ENCODE data around the gene INPP5J. TPM values are rescaled to one million over a fixed set of nuclear protein-coding genes. Genes with fewer than 3 reads are reported as not detected.
A peak's percentile ranks its signal among the peaks of the same experiment; 100 is the strongest.
"Not testable (repeated sequence)": the region's sequence is repeated elsewhere in the genome, so short reads cannot be mapped to it uniquely, and the experiment has no call there.

Gene INPP5J
- total RNA-seq, result 4.6 TPM
- long read RNA-seq, partial matches to known transcripts, result 2 of 6 reads
- long read RNA-seq, other reads (novel, unspliced or antisense), result 3 of 6 reads

DNA sequence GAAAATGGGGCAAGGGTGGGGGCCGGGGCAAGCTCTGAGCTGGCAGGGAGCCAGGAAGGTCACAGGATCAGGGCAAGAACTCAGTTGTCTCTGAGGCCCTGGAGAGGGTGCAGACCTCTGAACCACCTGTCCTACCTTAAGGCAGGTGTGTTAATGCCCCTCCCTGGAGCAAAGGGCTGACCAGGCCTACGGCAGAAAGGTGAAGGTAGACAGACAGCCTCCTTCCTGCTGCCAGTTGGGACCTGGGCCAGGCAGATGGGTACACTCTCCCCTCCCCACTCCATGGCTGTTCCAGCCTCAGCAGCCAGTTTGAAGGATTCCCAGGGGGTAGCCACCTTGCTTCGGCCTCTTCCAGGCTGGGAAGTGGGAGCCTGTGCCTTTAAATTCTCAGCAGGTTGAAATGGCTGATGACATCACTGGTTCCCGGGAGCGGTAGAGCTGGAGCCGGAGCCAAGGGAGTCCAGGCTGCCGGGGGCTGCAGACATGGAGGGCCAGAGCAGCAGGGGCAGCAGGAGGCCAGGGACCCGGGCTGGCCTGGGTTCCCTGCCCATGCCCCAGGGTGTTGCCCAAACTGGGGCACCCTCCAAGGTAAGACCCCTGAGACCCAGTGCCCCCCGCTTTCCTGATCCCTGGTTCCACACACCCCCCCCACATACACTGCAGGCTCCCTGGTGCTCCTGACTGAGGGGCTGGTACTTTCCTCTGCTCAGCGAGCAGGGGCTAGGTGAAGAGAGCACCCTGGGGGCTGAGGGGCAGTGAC, at the start of gene INPP5J:
Gene INPP5J (plus strand): TSS at position 435 of the 760 bp plus-strand sequence. CDS start 49 bp downstream, at position 484.
- peaks cover 7% of the 10 kb centered on the region for H3K4me1 ChIP-seq
- intact Hi-C loops (cut with DNase I), result no loop called here
- H3K9me3 ChIP-seq, result no peaks in the 10 kb centered on the region
- H3K36me3 ChIP-seq, result no peaks in the 10 kb centered on the region
- H3K27me3 ChIP-seq (ENCODE audit: low read depth), result no peaks in the 10 kb centered on the region
- ATAC-seq (peak; percentile 73 to 92), DNase-seq (peak; percentile 43)
- no peak for TF ChIP-seq CTCF (IDR thresholded peaks at IDR 0.05)
- peak within 1 kb of the TSS; percentile 68 for H3K27ac ChIP-seq
- peak within 1 kb of the TSS; percentile 51 for H3K4me3 ChIP-seq

GRCh38 chr22:31073125-31073524, 49.6 kb upstream of the INPP5J start:
- H3K27me3 ChIP-seq (ENCODE audit: low read depth); intact Hi-C loops (cut with DNase I); H3K9me3 ChIP-seq; DNase-seq; H3K27ac ChIP-seq; ATAC-seq; H3K4me1 ChIP-seq; H3K36me3 ChIP-seq; H3K4me3 ChIP-seq: not testable (repeated sequence)

DNA sequence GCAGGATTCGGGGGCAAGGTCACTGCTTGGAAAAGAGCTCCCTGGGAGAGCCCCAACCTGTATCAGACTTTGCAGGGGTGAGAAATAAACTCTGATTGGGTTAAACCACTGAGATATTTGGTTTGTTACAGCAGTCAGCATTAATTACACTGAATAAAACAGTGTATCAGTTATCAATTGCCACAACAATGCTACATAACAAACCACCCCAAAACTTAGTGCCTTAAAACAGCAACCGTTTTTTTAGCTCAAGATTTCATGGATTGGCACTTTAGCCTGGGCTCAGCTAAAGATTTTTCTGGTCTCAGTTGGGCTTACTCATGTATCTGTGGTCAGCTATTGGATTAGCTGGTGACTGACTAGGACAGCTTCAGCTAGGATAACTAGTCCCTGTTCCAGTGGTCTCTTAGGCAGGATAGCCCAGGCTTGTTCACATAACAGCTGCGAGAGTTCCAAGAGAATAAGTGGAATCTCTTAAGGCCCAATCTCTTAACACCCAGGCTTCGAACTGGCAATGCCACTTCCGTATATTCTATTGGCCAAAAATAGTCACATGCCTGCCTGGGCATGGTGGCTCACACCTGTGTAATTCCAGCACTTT, 49.1 kb upstream of the INPP5J start:
- H3K27ac ChIP-seq; H3K36me3 ChIP-seq; intact Hi-C loops (cut with DNase I); H3K4me1 ChIP-seq; DNase-seq; H3K27me3 ChIP-seq (ENCODE audit: low read depth); ATAC-seq; H3K9me3 ChIP-seq; H3K4me3 ChIP-seq: not testable (repeated sequence)

DNA sequence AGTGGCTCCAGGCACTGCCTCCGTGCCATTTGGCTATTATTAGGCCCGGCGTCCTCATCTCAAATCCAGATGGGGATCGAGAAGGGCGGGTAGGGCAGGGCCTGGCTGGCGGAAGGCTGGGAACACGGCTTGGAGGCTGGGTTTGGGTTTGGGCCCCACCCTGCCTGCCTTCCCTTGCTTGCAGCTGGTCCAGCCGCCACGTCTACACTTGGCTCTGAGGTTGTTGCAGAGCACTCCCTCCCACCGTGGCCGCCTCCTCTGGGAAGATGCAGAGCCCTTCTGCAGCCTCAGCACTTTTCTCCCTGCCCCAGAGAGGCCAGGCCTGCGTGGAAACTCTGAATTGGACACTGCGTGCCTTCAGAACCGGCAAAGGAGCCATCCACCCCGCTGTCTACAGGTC, 46.8 kb upstream of the INPP5J start:
- peak; percentile 58 to 67 for ATAC-seq
- Histone ChIP-seq H3K27me3 (ENCODE audit: low read depth) (no peaks in the 10 kb centered on the region), H3K36me3 (no peaks in the 10 kb centered on the region), H3K4me1 (peaks cover 9% of the 10 kb centered on the region), H3K9me3 (no peaks in the 10 kb centered on the region), H3K27ac (peak overlapping the region; percentile 78), H3K4me3 (no peak overlapping the region)
- TF ChIP-seq CTCF (IDR thresholded peaks at IDR 0.05), result no peak
- peak; percentile 69 for DNase-seq
- intact Hi-C loops (cut with DNase I), result no loop called here

DNA sequence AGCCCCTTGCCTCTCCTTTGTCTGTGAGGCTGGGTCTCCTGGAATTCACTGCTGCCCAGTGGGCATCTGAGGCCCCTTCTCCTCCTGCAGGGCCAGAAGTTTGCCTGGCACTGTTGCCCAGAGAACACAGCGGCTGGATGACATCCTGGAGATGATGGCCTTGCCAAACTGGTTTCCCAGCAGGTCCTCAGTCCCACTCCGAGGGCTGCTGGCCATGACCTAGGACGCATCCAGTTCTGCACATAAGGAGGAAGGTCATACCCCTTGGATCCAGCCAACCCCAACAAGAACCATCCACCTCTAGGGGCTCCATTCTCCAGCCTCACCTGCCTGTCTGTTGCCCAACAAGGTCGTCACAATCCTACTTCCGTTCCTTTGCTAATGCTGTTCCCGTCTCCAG, 45.1 kb upstream of the INPP5J start:
- no peak overlapping the region for H3K27ac ChIP-seq

DNA sequence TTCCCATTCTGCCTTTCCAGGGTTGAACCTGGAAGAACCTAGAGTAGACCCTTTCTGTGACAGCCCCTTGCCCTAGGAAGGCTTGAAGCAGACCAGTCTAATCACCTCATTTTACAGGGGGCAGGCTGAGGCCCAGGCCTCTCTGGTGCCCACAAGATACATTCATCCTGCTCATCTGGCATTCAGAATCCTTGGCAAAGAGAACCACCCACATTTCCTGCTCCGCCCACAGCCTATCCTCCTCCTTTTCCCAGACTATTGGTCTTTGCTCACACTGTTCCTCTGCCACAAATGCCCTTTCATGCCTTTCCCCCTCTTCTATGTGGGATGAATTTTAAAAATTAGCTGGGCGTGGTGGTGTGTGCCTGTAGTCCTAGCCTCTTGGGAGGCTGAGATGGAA, 44.4 kb upstream of the INPP5J start:
- H3K36me3 ChIP-seq; intact Hi-C loops (cut with DNase I); H3K27me3 ChIP-seq (ENCODE audit: low read depth); DNase-seq; ATAC-seq; H3K27ac ChIP-seq; H3K9me3 ChIP-seq; H3K4me3 ChIP-seq: not testable (repeated sequence)
- H3K4me1 ChIP-seq, result peaks cover 29% of the 10 kb centered on the region

More for the DNA sequence above, 45.1 kb upstream of the INPP5J start:
- peaks cover 22% of the 10 kb centered on the region for H3K4me1 ChIP-seq
- intact Hi-C loops (cut with DNase I), result no loop called here
- DNase-seq, result no peak
- H3K9me3 ChIP-seq, result no peaks in the 10 kb centered on the region
- no peaks in the 10 kb centered on the region for H3K27me3 ChIP-seq (ENCODE audit: low read depth)
- H3K36me3 ChIP-seq, result no peaks in the 10 kb centered on the region
- ATAC-seq, result no peak
- no peak for TF ChIP-seq CTCF (IDR thresholded peaks at IDR 0.05)
- no peak overlapping the region for H3K4me3 ChIP-seq

DNA sequence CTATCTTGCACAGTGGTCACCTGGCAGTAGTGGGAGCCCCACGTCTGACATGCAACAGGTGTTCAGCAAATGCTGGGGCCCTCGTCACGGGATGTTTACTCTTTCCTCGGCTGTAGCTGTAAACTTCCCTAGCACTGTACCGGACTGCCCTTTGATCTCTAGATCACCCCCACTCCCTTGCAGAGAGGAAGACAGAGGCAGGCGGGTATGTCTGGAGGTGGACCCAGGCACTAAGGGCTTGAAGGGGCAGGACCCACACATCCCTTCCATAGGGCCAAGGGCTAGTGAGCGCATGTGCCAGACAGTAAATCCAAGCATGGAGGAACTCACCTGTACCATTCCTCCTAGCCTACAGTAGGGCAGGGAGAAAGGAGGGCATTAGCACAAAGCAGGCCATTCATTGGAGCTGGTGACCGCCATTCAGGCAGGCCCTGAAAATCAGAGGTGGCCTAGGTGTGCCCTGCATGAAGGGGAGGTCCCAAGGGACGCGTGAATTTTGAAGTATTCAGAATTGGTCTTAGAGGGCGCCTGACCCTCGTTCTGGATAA, 43.6 kb upstream of the INPP5J start:
- peaks cover 37% of the 10 kb centered on the region for H3K4me1 ChIP-seq
- no peaks in the 10 kb centered on the region for H3K27me3 ChIP-seq (ENCODE audit: low read depth)
- no peak overlapping the region for H3K4me3 ChIP-seq
- DNase-seq (no peak), ATAC-seq (no peak)
- H3K36me3 ChIP-seq, result no peaks in the 10 kb centered on the region
- intact Hi-C loops (cut with DNase I), result no loop called here
- H3K27ac ChIP-seq, result no peak overlapping the region
- no peak for TF ChIP-seq CTCF (IDR thresholded peaks at IDR 0.05)
- H3K9me3 ChIP-seq, result no peaks in the 10 kb centered on the region
